Activated CD8-positive, alpha-beta memory T cell treated with anti-CD3 and anti-CD28 coated beads, Interleukin-2, amount 10 ng/mL, durations not matched to agents 7 days and 5 days (primary cell): ENCODE results near the gene DDI2. TPM values are rescaled to one million over a fixed set of nuclear protein-coding genes. Genes with fewer than 3 reads are reported as not detected.
"Not testable (repeated sequence)": the region's sequence is repeated elsewhere in the genome, so short reads cannot be mapped to it uniquely, and the experiment has no call there.

Experiments
- ATAC-seq: fragments of 150-1000 bp; cut with Tn5 transposase; one replicate; pipeline ENCODE4 v1.10.0; 2021; ENCODE audit warnings: moderate library complexity
- CTCF ChIA-PET: fragments of 350-600 bp; sonication (Branson Sonifier 250); formaldehyde crosslinking; loops from one replicate; lab custom pipeline; 2021; ENCODE audit warnings: antibody characterized with exemption; lab: Charles Lee
- DNase-seq: peaks from one replicate; pipeline ENCODE4 v3.0.0-alpha.2; 2020
- H3K27ac Mint-ChIP-seq: one replicate; pipeline ENCODE4 v1.8.0; 2021; ENCODE audit warnings: mild to moderate bottlenecking, mixed read lengths
- H3K27me3 Mint-ChIP-seq: one replicate; pipeline ENCODE4 v1.8.0; 2021; ENCODE audit warnings: mixed read lengths
- H3K36me3 Mint-ChIP-seq: one replicate; pipeline ENCODE4 v1.8.0; 2021; ENCODE audit warnings: mild to moderate bottlenecking, mixed read lengths
- H3K4me1 Mint-ChIP-seq: one replicate; pipeline ENCODE4 v1.8.0; 2021; ENCODE audit warnings: mixed read lengths
- H3K4me3 Mint-ChIP-seq: one replicate; pipeline ENCODE4 v1.8.0; 2021; ENCODE audit warnings: mild to moderate bottlenecking, moderate library complexity, mixed read lengths
- H3K9me3 Mint-ChIP-seq: one replicate; pipeline ENCODE4 v1.8.0; 2022; ENCODE audit warnings: low read depth, mixed read lengths
- total RNA-seq, 2 experiments: library from RNA; stranded (reverse); gene quantifications; one replicate each; pipeline ENCODE4 v1.2.3, GENCODE V29; 2021

DDI2 gene
- total RNA-seq, 2 experiments from 2014 or later: 24.0 to 31.4 TPM

DNA sequence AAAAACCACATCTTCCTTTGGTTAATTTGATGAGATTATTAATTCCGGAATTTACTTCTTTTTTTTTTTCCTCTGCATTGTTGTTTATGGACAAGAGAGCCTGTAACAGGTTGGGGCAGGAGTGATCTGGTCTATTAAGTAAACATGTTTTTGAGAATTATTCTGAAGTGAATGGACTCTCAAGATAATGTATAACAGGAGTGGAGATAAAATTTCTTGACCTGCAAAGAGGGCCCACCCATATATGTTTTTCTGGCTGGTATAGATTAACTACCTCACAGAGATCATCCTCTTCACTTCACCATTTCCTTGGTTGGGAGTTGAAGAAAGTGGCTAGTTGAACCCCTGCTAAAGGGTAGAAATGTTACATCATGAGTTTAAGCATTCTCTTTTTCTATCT is 10.7 kb downstream of the DDI2 start:
- no peaks in the 10 kb centered on the region for H3K9me3 Mint-ChIP-seq
- DNase-seq: no peak
- H3K4me3 Mint-ChIP-seq: no peak overlapping the region
- H3K27ac Mint-ChIP-seq: peak overlapping the region; percentile 48
- CTCF ChIA-PET: no interaction called here
- no peaks in the 10 kb centered on the region for H3K27me3 Mint-ChIP-seq
- H3K4me1 Mint-ChIP-seq: peaks cover 37% of the 10 kb centered on the region
- ATAC-seq: no peak
- H3K36me3 Mint-ChIP-seq: peaks cover 33% of the 10 kb centered on the region

DNA sequence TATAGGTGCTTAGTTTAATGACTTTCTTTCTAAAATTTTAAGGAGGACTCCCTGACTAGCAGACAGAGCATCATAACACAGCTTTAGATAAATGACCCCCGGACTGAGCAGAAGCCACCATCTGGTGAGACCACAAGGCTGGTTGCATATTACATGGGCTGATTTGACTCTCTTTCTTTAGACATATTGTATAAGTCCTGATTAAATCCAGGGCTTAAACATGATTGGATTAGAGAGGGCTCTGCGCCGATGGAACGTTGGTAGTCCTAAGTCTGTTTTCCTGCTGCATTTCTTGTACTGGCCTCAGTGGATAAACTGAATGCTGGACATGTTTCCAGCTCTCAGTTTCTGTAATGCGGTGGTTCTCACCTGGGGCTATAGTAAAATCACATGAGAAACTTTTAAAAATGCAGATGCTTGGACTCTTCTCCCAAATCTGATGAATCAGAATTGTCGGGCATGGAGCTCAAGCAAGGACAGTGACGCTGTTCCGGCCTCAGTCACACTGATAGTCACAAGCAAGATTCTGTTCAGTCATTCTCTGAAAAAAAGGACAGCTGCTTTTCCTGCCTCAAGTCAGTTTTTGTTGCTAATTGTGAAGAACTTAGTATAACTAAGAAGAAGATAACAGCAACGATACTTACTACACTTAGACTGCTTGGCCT is 16.6 kb downstream of the DDI2 start:
- H3K27me3 Mint-ChIP-seq: no peaks in the 10 kb centered on the region
- H3K27ac Mint-ChIP-seq: no peak overlapping the region
- no peaks in the 10 kb centered on the region for H3K9me3 Mint-ChIP-seq
- CTCF ChIA-PET: no interaction called here
- ATAC-seq: no peak
- peaks cover 4% of the 10 kb centered on the region for H3K4me1 Mint-ChIP-seq
- no peak overlapping the region for H3K4me3 Mint-ChIP-seq
- no peak for DNase-seq
- peaks cover 37% of the 10 kb centered on the region for H3K36me3 Mint-ChIP-seq

DNA sequence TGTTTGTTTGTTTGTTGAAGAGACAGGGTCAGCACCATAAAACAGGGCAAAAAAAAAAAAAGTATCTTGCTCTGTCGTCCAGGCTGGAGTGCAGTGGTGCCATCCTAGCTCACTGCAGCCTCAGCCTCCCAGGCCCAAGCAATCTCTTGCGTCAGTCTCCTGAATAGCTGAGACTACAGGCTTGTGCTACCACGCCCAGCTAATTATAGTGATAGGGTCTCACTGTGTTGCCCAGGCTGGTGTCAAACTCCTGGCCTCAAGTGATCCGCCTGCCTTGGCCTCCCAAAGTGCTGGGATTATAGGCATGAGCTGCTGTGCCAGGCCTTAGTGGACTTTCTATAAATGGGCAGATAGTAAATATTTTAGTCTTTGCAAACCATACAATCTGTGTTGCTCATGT is 19.2 kb downstream of the DDI2 start:
- peaks cover 36% of the 10 kb centered on the region for H3K36me3 Mint-ChIP-seq
- H3K27me3 Mint-ChIP-seq: no peaks in the 10 kb centered on the region

DNA sequence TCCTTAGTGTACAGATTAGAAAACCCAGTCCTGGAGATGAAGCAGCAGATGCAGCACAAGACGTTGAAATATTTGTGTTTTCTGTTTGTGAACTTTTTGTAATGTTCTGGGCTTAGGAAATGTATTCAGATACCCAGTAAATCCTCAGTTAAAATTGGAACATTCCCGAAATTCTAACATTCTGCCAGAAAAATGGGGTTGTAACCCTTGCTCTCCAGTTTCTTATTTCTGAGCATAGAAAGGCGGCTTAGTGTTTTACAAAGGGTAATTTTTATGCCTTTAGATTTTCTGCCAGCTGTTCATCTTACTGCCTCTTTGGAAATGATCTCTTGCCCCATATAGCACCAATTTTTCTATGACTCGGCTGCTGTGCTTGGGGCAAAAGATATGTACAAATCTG is 20.6 kb downstream of the DDI2 start:
- no peaks in the 10 kb centered on the region for H3K27me3 Mint-ChIP-seq
- CTCF ChIA-PET: no interaction called here
- DNase-seq: no peak
- ATAC-seq: no peak
- H3K9me3 Mint-ChIP-seq: no peaks in the 10 kb centered on the region
- no peak overlapping the region for H3K27ac Mint-ChIP-seq
- peaks cover 8% of the 10 kb centered on the region for H3K4me1 Mint-ChIP-seq
- H3K4me3 Mint-ChIP-seq: no peak overlapping the region
- peaks cover 31% of the 10 kb centered on the region for H3K36me3 Mint-ChIP-seq

More for the DNA sequence above, 19.2 kb downstream of the DDI2 start:
- H3K4me3 Mint-ChIP-seq: no peak overlapping the region
- H3K27ac Mint-ChIP-seq: no peak overlapping the region
- peaks cover 8% of the 10 kb centered on the region for H3K4me1 Mint-ChIP-seq
- CTCF ChIA-PET: interaction anchor here (1.0 to 1.3 kb wide), 2 partner anchors 15 to 35 kb away, joined by 3 to 4 read pairs; no protein-coding TSS in a partner anchor
- H3K9me3 Mint-ChIP-seq: no peaks in the 10 kb centered on the region
- DNase-seq (no peak), ATAC-seq (no peak)

DNA sequence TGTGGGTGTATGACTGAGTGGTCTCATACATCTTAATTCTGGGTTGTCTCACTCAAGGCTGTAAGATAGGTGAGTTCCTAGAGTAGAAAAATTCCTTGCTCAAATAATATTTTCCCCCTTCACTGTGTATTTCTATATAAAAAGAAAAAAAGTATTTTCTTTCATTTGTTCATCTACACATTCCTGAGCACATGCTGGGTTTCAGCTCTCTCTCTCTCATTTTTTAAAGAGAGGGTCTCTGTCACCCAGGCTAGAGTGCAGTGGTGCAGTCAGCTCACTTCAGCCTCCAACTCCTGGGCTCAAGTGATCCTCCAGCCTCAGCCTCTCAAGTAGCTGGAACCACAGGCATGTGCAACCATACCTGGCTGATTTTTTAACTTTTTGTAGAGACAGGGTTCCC is 22.0 kb downstream of the DDI2 start:
- Mint-ChIP-seq H3K4me1 (peaks cover 8% of the 10 kb centered on the region), H3K27me3 (no peaks in the 10 kb centered on the region), H3K27ac (no peak overlapping the region), H3K4me3 (no peak overlapping the region), H3K36me3 (peaks cover 35% of the 10 kb centered on the region), H3K9me3 (no peaks in the 10 kb centered on the region)
- no peak for ATAC-seq
- CTCF ChIA-PET: interaction anchor here (0.9 kb wide), 1 partner anchor 85 kb away, joined by 3 read pairs; no protein-coding TSS in a partner anchor
- DNase-seq: no peak

DNA sequence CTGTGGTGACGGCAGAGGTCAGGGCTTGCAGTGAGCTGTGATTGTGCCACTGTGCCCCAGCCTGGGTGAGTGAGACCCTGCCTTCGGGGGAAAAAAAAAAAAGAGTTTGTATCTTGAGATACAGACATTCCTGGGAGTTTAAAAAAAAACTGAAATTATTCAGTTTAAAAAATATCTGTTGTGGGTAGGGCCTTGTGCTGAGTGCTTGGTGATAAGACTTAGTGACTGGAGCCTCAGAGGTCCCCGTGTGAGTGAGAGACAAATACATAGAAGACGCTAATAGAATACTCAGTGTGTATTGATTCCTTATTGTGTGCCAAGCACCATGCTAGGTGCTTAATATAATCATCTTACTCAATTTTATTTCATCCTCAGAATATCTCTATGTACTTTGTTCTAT is 22.7 kb downstream of the DDI2 start:
- Mint-ChIP-seq H3K9me3 (no peaks in the 10 kb centered on the region), H3K4me1 (peaks cover 8% of the 10 kb centered on the region), H3K4me3 (no peak overlapping the region), H3K36me3 (peaks cover 34% of the 10 kb centered on the region), H3K27me3 (no peaks in the 10 kb centered on the region), H3K27ac (no peak overlapping the region)
- CTCF ChIA-PET: interaction anchor here (0.9 kb wide), 1 partner anchor 16 kb away, joined by 3 read pairs; no protein-coding TSS in a partner anchor
- DNase-seq (no peak), ATAC-seq (no peak)

DNA sequence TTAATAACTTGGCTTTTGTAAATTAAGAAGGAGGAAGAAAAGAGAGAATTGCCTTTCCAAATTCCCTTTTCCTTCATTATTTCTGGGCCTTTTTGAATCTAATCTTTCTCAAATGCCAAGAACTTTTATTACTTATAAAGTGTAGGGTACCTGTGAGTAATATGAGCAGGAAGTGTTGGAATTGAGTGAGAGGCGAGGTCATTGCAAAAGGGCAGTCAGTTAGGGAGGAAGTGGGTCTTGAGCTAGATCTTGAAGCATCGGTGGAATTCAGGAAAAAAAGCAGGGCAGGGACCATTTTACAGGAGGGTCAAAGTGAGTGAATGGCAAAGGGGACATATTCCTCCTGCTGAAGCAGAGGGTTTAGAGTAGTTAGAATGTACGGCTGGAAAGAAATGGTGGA is 23.4 kb downstream of the DDI2 start:
- H3K27me3 Mint-ChIP-seq: no peaks in the 10 kb centered on the region
- H3K4me3 Mint-ChIP-seq: no peak overlapping the region
- no peaks in the 10 kb centered on the region for H3K9me3 Mint-ChIP-seq
- CTCF ChIA-PET: interaction anchor here (0.9 kb wide), 1 partner anchor 15 kb away, joined by 3 read pairs; no protein-coding TSS in a partner anchor
- DNase-seq: no peak
- H3K4me1 Mint-ChIP-seq: peaks cover 8% of the 10 kb centered on the region
- peak overlapping the region; percentile 42 for H3K27ac Mint-ChIP-seq
- peaks cover 38% of the 10 kb centered on the region for H3K36me3 Mint-ChIP-seq
- no peak for ATAC-seq

DNA sequence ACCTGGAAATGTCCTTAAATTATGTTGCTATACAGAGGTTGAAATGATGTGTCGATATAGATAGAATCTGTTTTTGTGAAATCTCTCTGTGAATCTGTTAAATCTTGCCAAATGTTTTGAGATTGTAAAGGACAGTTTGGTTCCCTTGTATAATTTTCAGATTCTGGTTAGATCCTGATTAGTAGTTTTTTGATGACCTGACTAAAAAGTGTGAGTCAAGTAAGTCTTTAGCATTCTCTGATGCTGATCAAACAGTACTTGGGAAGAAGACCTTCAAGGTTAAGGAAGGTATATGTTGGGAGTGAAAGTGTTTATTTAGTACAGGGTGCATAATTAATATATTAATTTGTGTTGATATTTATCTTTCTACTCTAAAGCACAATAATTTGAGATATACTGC is 32.7 kb downstream of the DDI2 start:
- DNase-seq (no peak), ATAC-seq (no peak)
- H3K27me3 Mint-ChIP-seq: no peaks in the 10 kb centered on the region
- CTCF ChIA-PET: no interaction called here
- H3K27ac Mint-ChIP-seq: no peak overlapping the region
- peaks cover 31% of the 10 kb centered on the region for H3K36me3 Mint-ChIP-seq
- H3K9me3 Mint-ChIP-seq: no peaks in the 10 kb centered on the region
- H3K4me1 Mint-ChIP-seq: no peaks in the 10 kb centered on the region
- no peak overlapping the region for H3K4me3 Mint-ChIP-seq

DNA sequence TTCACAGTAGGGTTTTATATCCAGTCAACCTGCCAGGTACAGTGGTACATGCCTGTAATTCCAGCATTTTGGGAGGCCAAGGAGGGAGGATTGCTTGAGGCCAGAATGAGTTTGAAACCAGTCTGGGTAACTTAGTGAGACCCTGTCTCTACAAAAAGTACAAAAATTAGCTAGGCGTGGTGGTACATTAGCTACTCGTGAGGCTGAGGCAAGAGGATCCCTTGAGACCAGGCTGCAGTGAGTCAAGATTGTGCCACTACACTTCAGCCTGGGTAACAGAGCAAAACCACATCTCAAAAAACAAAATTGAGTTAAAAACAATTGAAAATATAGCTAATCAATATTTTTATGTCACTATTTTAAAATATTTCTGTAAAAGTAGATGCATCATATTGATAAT is 33.2 kb downstream of the DDI2 start:
- no peaks in the 10 kb centered on the region for H3K4me1 Mint-ChIP-seq
- no peak for ATAC-seq

DNA sequence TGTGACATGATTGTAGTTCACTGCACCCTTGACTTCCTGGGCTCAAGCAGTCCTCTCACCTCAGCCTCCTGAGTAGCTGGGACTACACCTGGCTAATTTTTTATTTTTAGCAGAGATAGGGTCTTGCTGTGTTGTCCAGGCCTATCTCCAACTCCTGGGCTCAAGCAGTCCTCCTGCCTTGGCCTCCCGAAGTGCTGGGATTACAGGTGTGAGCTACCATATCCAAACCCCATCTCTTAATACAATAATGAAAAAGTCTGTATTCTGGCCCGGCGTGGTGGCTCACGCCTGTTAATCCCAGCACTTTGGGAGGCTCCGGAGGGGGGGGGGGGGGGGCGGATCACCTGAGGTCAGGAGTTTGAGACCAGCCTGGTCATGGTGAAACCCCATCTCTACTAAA is 34.9 kb downstream of the DDI2 start:
- CTCF ChIA-PET, ATAC-seq, H3K4me3 Mint-ChIP-seq, DNase-seq, H3K4me1 Mint-ChIP-seq, H3K27ac Mint-ChIP-seq, H3K27me3 Mint-ChIP-seq, H3K9me3 Mint-ChIP-seq: not testable (repeated sequence)
- H3K36me3 Mint-ChIP-seq: peaks cover 24% of the 10 kb centered on the region

More for the DNA sequence above, 33.2 kb downstream of the DDI2 start:
- CTCF ChIA-PET: interaction anchor here (0.6 kb wide), 1 partner anchor 155 kb away, joined by 3 read pairs; no protein-coding TSS in a partner anchor
- no peak for DNase-seq
- Mint-ChIP-seq H3K9me3 (no peaks in the 10 kb centered on the region), H3K27ac (no peak overlapping the region), H3K4me3 (no peak overlapping the region), H3K36me3 (peaks cover 26% of the 10 kb centered on the region), H3K27me3 (no peaks in the 10 kb centered on the region)

DNA sequence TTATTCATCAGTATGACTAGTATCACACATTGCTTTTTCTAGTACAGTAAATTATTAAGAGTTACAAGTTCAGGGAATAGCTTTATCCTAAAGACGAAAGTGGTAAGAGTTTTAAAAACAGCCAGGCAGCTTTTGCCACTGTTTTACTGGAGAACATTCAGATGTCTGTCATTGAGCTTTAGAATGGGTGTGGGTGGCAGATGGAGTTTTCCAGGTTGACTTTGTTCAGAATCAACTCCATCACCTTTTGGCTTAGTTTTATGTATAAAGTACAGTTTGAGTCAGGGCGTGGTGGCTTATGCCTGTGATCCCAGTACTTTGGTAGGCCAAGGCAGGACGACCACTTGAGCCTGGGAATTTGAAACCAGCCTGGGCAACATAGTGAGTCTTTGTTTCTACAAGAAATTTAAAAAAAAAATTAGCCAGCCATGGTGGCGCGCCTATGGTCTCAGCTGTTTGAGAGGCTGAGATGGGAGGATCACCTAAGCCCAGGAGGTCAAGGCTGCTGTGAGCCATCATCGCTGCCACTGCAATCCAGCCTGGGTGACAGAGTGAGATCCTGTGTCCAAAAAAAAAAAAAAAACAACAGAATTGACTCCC is 36.9 kb downstream of the DDI2 start:
- Mint-ChIP-seq H3K4me3 (no peak overlapping the region), H3K36me3 (peaks cover 24% of the 10 kb centered on the region), H3K4me1 (no peaks in the 10 kb centered on the region), H3K9me3 (no peaks in the 10 kb centered on the region), H3K27me3 (no peaks in the 10 kb centered on the region), H3K27ac (no peak overlapping the region)
- DNase-seq (no peak), ATAC-seq (no peak)
- CTCF ChIA-PET: interaction anchor here (0.9 to 1.3 kb wide), 2 partner anchors 16 to 87 kb away, joined by 3 read pairs; no protein-coding TSS in a partner anchor

DNA sequence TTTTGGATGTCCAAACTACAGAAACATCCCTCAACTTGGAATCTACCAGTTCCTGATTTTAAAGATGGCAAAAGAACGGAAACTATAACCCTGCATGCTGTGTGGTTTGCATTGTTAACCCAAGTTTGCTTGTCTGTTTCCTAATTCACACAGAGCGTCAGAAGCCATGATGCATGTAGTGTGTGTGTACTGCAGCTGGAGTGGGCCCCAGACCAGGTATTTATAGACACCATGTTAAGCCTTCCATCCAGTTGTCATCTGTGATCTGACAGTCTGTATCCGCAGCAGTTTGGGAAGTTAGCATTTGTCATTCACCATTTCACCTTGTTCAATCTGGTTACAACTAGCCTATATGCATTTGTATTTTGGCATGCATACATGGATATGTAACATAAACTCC is 39.2 kb downstream of the DDI2 start:
- peaks cover 33% of the 10 kb centered on the region for H3K36me3 Mint-ChIP-seq
- no peak for ATAC-seq
- no peak for DNase-seq
- H3K27me3 Mint-ChIP-seq: no peaks in the 10 kb centered on the region
- no peaks in the 10 kb centered on the region for H3K4me1 Mint-ChIP-seq
- CTCF ChIA-PET: interaction anchor here (0.8 to 0.9 kb wide), 2 partner anchors 10 to 16 kb away, joined by 3 read pairs; no protein-coding TSS in a partner anchor
- no peak overlapping the region for H3K27ac Mint-ChIP-seq
- no peak overlapping the region for H3K4me3 Mint-ChIP-seq
- no peaks in the 10 kb centered on the region for H3K9me3 Mint-ChIP-seq

DNA sequence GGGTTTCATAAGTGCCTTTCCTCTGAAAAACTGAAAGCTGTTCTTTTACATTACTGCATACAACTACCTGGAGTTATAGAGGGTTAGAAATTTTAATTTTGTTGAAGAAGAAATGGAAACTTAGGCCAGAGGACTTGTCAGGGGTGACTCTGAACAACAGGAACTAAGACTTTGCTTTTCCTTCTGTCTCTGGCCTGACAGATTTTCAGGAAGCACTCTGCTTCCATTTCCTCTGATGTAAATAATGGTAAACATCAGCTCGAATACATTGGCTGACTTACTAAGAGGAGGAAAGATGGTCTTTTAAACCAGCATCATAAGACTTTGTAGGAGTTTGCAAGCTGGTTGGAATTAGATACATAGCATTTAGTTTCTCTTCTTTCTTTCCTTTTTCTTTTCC is 39.8 kb downstream of the DDI2 start:
- Mint-ChIP-seq H3K27ac (no peak overlapping the region), H3K36me3 (peaks cover 32% of the 10 kb centered on the region), H3K9me3 (no peaks in the 10 kb centered on the region), H3K4me3 (no peak overlapping the region), H3K27me3 (no peaks in the 10 kb centered on the region), H3K4me1 (no peaks in the 10 kb centered on the region)
- ATAC-seq: no peak
- no peak for DNase-seq
- CTCF ChIA-PET: interaction anchor here (0.9 kb wide), 1 partner anchor 10 kb away, joined by 3 read pairs; no protein-coding TSS in a partner anchor

DNA sequence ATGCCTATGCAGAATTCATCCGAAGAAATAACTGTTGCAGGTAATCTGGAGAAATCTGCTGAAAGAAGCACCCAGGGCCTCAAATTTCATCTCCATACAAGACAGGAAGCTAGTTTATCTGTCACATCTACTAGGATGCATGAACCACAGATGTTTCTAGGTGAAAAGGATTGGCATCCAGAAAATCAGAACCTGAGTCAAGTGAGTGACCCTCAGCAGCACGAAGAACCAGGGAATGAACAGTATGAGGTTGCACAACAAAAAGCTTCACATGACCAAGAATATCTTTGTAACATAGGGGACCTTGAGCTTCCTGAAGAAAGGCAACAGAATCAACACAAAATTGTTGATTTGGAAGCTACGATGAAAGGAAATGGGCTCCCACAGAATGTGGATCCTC is 42.9 kb downstream of the DDI2 start:
- H3K4me3 Mint-ChIP-seq: no peak overlapping the region
- H3K27me3 Mint-ChIP-seq: no peaks in the 10 kb centered on the region
- H3K4me1 Mint-ChIP-seq: no peaks in the 10 kb centered on the region
- DNase-seq (no peak), ATAC-seq (no peak)
- H3K36me3 Mint-ChIP-seq: peaks cover 34% of the 10 kb centered on the region
- CTCF ChIA-PET: no interaction called here
- no peaks in the 10 kb centered on the region for H3K9me3 Mint-ChIP-seq
- no peak overlapping the region for H3K27ac Mint-ChIP-seq
